ENCODE results near the gene CUEDC1.

DNA sequence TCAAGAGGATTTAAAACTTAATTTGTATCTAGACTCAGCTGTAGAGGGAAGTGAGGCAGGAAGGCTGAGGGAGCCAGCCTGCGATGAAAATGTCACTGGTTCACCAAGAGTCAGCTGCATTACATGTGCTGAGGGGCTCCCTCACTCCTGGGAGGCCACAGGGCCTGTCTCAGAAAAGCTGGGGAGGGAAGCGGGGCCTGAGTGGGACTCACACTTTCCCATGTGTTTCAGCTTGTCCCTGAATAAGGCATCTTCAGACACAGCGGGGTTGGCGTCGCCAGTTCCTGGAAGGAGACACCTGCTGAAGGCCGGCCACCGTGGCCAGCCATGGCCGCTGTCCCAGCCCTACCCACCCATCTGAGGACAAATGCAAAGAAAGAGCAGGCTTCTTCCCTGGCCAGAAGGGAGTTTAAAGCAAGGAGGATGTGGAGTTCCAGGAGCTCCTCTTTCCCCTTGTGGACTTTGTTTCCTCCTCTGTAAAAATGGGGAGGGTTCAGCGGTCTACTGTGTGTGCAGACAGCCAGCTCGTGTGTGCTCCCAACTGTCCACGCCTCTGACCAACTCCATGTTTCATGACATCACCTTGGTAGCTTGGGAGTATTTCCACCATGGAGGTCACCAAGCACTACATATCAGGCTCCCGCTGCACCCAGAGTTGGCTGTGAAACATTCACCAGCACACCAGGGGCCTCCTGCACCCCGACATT is 86.1 kb downstream of the CUEDC1 start:
- TF ChIP-seq, protein P1, sequence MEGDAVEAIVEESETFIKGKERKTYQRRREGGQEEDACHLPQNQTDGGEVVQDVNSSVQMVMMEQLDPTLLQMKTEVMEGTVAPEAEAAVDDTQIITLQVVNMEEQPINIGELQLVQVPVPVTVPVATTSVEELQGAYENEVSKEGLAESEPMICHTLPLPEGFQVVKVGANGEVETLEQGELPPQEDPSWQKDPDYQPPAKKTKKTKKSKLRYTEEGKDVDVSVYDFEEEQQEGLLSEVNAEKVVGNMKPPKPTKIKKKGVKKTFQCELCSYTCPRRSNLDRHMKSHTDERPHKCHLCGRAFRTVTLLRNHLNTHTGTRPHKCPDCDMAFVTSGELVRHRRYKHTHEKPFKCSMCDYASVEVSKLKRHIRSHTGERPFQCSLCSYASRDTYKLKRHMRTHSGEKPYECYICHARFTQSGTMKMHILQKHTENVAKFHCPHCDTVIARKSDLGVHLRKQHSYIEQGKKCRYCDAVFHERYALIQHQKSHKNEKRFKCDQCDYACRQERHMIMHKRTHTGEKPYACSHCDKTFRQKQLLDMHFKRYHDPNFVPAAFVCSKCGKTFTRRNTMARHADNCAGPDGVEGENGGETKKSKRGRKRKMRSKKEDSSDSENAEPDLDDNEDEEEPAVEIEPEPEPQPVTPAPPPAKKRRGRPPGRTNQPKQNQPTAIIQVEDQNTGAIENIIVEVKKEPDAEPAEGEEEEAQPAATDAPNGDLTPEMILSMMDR (IDR thresholded peaks at IDR 0.05 in 4 of 5, conservative IDR thresholded peaks at IDR 0.05 in 1 of 5) = no peak
- no peak for TF ChIP-seq POLR2A (IDR thresholded peaks at IDR 0.05)
